NAMALWA (cell line): ENCODE measurements around the gene NUDCD3.
"Not testable (repeated sequence)": the region's sequence is repeated elsewhere in the genome, so short reads cannot be mapped to it uniquely, and the experiment has no call there.

Experiments used
- DNase-seq: peaks from one replicate; pipeline ENCODE4 v3.0.0-alpha.2; 2015; ENCODE audit warnings: low spot score

NUDCD3 gene

GRCh38 chr7:44447874-44448425, 42.5 kb downstream of the NUDCD3 start:
- DNase-seq, result no peak

DNA sequence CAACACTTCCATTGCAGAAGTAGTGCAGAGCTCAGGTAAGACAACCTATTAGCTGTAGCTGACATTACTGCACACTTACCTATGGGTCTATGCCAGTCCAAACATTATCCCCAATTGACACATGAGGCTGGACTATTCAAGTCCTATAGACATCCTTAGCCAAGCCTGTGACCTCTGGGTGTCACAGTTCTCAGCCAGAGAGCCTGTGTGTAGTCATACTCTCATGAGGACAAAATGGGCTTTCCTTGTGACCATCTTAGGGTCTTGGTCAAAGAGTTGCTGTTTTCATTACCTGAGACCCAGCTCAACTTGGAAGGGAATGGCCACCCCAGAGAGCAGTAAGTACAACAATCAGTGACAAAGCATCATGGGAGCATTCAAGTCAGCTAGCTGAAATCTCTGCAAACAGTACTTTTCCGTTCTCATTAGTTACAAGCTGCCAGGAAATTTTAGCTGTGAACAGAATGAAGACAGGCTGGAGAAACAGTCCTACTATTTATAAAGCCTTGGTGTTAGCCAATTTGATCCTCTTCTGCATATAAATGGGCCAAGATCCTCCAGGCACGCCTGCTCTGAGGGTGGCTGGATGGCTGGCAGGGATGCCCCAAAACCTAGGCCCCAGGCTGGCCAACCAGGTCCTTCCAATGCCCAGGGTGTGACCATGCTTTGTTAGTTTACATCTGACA, 44.3 kb downstream of the NUDCD3 start:
- DNase-seq, result no peak

DNA sequence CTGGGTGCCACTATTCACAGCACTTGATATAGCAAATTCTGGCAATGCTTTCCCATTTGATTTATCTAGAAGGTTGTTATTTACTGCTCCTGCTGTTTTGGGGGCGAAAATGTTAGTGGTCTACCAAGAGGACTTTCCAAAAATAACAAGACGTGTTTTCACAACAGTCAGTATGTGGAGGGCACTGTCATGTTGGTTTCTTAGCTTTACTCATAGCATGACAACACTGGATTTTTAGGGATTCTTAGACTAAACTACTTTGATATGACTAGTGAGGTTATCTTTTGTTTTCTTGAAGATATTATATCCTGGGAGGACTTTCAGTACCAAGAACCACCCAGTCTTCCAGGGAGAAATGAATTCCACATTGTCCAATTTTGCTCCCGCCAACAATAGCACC, 49.4 kb downstream of the NUDCD3 start:
- DNase-seq, result no peak

GRCh38 chr7:44440577-44441078, 49.8 kb downstream of the NUDCD3 start:
- DNase-seq, result no peak

DNA sequence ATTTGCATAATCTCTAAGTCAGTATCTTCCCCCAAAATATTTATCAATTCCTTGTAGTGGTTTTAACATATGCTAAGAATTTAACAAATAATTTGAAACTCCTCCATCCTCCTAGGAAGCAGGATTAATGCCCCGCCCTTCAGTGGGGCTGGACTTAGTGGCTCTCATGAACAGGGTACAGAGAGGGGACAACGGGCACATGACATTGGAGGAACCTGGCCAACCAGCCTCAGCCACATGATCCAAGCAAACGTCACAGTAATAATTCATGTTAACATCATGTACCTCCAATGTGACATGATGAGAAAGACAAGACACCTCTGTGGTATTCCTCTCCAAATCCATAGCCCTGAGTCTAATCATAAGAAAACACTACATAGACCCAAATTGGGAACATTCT, 50.5 kb downstream of the NUDCD3 start:
- no peak for DNase-seq

DNA sequence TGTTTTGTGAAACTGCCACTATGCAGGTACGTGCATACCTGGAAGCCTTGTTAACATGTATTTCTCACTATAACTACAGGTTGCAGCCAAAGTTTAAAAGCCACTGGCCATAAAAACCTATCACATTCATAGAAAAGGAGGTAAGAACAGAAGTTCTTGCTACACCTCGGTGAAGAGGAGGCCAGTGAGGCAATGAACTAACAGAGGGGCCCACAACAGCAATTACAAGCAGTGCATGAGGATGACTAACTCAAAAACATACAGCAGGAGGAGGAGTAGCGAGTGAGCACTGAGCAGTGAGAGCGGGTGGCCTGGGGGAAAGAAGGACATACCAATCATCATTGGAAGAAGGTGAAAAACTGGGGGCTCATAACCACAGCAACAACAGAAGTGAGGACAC, 51.6 kb downstream of the NUDCD3 start:
- DNase-seq, result no peak

- no peak for DNase-seq
These were observed 56.3 kb downstream of the NUDCD3 start for GRCh38 chr7:44434201-44434600.

DNA sequence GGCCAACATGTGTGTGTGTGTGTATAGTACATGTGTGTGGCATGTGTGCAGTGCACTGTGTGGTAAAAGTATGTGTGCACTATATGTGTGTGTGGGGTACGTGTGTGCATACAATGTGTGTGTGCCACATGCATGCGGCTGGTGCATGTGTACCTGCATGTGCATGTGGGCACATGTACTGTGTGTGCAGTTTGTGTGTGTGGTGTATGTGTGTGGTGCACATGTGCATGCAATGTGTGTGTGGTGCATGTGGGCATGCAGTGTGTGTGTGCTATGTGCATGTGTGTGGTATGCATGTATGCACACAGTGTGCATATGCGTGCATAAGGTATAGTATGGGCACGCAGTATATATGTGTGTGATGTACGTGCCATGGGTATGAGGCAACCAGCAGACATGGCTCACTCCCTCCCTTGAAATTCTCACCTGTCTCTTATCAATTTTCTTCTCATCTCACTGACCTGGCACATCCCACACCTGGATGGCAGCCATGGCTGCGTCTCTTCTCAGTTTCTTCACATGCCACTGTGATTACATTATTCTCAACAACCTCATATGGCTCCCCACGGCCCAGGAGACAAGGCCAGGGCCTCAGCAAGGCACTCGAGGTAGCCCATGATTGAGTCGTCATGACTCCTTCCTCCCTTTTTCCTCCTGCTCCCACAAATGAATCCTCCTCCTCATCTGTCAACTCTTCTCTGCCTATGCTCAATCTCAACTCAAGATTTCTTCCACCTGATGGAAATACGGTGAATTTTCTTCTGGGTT, 57.0 kb downstream of the NUDCD3 start:
- no peak for DNase-seq

DNA sequence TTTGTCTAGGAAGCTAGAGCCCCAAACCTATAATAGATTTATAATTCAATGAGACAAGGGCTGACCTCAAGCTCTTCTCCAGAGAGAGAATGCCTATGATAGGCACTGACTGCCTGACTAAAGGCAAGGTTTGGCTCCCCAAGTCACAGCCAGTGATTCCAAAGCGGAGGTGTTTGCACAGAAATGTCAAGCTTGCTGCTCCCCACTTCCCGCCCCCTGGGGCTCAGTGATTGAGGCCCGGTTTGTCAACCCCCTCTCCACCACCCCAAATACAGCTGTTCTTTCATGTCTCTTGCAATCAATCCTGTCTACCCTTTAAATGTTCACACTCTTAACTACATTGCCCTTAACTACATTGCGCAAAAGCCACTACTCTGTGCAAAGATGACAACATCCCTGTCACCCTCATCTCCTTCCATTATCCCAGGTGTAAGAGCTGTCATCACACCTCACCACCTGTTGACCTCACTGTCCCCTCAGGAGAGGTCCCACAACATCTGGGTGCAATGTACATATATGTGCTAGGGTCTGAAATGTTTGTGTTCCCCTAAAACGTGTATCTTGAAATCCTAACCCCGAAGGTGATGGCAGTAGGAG, 58.0 kb downstream of the NUDCD3 start:
- peak; percentile 15 for DNase-seq

DNA sequence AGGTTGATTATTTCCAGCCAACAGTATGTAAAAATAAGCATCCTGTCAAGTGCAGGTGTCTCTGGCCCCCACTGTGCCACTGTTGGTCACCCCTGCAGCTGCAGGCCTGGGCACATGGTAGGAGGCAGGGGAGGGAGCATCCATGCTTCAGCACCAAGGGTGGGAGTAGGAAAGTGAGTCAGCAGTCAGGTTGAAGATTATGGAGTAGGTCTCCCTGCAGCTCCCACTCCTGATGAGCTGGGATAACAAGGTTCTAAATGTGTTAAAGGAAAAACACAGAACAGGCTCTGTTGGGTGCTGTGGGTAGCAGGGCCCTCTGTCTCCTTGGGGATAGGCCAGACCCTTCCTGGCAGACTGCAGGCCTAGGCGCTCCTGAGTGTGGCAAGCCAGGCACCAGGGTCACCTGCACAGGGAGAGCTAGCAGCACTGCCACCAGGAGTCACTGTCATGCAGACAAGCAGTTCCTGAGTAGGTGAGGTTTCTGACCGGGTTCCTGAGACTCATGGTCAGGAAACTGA, 59.3 kb downstream of the NUDCD3 start:
- peak; percentile 75 for DNase-seq

- DNase-seq, result no peak
These were observed 60.4 kb downstream of the NUDCD3 start for GRCh38 chr7:44430054-44430453.

DNA sequence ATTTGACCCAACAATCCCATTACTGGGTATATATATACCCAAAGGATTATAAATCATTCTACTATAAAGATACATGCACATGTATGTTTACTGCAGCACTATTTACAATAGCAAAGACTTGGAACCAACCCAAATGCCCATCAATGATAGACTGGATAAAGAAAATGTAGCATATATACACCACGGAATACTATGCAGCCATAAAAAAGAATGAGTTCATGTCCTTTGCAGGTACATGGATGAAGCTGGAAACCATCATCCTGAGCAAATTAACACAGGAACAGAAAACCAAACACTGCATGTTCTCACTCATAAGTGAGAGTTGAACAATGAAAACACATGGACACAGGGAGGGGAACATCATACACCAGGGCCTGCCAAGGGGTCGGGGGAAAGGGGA, 65.7 kb downstream of the NUDCD3 start:
- not testable (repeated sequence) for DNase-seq

- no peak for DNase-seq
These were observed 73.5 kb downstream of the NUDCD3 start for GRCh38 chr7:44416941-44417340.

DNA sequence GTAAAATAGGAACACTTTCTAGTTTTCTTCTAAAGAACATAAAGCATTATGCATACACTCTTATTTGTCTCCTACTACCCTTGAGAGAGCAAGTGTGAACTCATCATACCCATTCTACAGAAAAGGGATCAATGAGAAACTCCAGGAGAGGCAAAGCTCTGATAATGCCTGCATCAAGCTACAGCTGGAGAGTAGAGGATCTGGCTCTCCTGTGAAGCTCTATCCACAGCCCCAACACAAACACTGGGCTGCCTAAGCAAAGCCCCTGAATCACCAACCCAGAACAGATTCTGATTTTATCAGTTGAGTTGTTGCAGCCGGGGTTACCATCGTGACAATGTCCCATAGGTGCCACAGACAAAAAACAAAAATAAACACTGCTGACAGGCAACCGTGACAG, 74.9 kb downstream of the NUDCD3 start:
- DNase-seq, result no peak

DNA sequence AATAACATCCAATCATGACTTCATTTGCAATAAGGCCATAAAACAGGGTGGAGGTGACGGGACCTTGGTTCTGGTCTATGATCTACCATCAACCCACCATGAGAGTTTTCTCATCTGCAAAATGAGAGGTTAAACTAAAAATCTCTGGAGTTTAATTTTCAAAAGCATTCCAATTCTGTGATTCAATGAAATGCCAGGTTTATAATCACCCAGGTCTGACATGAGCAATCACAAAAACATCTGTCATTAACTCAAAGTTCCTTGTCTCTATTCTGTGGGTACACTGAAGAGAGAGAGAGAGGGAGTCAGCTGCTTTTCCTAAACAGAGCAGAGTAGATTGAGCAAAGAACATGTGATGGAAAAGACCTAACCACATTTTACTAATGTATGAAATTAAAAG, 75.4 kb downstream of the NUDCD3 start:
- DNase-seq, result no peak

GRCh38 chr7:44411306-44411705, 79.2 kb downstream of the NUDCD3 start:
- no peak for DNase-seq

DNA sequence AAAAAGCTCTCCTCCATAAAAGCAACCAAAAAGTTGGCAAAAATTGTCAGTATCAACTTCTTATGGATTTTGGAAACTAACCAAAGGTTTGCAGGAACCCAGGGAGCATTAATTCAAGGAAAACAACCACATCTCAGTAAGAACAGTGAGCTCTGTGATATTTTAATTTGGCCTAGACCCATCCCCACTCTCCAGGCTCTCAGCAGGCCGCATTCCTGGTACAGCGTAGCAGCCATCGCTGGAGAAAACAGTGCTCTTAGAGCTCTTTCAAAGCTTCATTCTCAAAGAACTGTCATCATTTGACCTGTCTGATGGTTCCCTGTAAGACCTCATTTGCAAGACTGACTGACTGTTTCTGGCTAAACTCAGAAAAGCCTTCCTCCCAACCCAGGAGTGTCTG, 81.9 kb downstream of the NUDCD3 start:
- DNase-seq, result no peak

- no peak for DNase-seq
These were observed 86.7 kb downstream of the NUDCD3 start for GRCh38 chr7:44403775-44404174.

DNA sequence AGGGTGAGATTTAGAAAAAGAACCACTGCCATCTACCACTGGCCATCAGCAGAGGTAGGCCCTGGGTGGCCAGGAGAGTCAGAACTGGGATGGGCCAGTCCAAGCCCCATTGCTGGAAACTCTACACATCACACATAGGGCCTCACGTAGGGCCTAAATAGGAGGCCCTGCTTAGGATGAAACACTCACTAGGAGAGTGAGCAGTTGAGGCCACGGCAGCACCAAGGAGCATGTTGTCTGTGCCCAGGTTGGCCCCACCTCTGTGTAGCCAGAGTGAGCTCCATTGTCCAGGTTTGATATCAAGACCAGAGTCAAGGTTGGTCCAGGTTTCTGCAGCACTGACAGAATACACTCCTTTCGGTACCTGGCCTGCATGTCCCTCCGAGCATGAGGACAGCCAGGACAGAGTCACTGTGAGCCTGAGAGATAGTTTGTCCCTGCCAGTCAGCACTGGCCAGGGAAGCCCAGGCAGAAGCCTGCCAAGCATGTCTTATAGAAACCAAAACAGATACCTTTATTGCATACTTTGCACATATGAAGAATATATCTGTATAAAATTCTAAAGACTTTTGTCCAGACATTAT, 87.2 kb downstream of the NUDCD3 start:
- DNase-seq, result no peak

GRCh38 chr7:44402401-44403060, 87.9 kb downstream of the NUDCD3 start:
- no peak for DNase-seq

DNA sequence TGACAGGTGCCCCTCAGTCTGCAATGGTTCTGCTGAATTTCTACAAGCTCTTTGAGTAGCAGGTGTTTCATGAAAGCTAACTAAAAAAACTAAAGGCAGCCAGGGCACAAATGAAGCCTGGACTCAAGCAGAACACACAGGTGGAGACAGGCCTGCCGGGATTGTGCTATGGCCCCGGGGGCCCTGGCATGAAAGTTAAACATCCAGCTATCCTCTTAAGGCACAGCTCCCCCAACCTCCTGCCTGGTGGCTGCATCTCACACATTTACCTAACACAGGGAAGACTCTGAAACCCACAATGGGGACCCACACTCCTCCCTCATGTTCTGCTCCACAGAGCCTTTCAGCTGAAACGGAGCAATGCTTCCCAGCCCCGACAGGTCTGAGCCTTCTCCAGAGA, 88.8 kb downstream of the NUDCD3 start:
- DNase-seq, result no peak

GRCh38 chr7:44400033-44400511, 90.4 kb downstream of the NUDCD3 start:
- no peak for DNase-seq
